IPS-20b (cell line): ENCODE measurements around the gene A3GALT2.

Experiments used
- H3K27ac ChIP-seq: one replicate; pipeline ENCODE4 v1.5.1; 2013; ENCODE audit warnings: low read length
- H3K27me3 ChIP-seq: 2 replicates; pipeline ENCODE4 v1.6.1; 2013; ENCODE audit warnings: mild to moderate bottlenecking, low read length, inconsistent platforms; ENCODE audit not compliant: insufficient read depth
- H3K36me3 ChIP-seq: 2 replicates; pipeline ENCODE4 v1.6.1; 2013; ENCODE audit warnings: low read depth, mild to moderate bottlenecking, inconsistent platforms, low read length, moderate library complexity; ENCODE audit not compliant: insufficient read depth
- H3K4me1 ChIP-seq: 2 replicates; pipeline ENCODE4 v1.6.1; 2013; ENCODE audit warnings: mild to moderate bottlenecking, control low read depth, inconsistent platforms, low read length, moderate library complexity; ENCODE audit not compliant: insufficient read depth
- H3K4me3 ChIP-seq: 2 replicates; pipeline ENCODE4 v1.5.1; 2013; ENCODE audit warnings: mild to moderate bottlenecking, low read length, inconsistent platforms
- H3K9ac ChIP-seq: 2 replicates; pipeline ENCODE4 v1.6.1; 2013; ENCODE audit warnings: low read depth, mild to moderate bottlenecking, inconsistent platforms, low read length, moderate library complexity
- H3K9me3 ChIP-seq: 2 replicates; pipeline ENCODE4 v1.6.1; 2013; ENCODE audit warnings: mild to moderate bottlenecking, low read depth, low read length, inconsistent platforms; ENCODE audit not compliant: insufficient read depth

A3GALT2 gene

GRCh38 chr1:33330906-33331305, 10.0 kb upstream of the A3GALT2 start:
- Histone ChIP-seq H3K9me3 (no peaks in the 10 kb centered on the region), H3K4me1 (no peaks in the 10 kb centered on the region), H3K36me3 (peaks cover 62% of the 10 kb centered on the region), H3K9ac (no peak overlapping the region), H3K4me3 (no peak overlapping the region), H3K27me3 (peaks cover 5% of the 10 kb centered on the region; the same call in 1 of the 2 replicates), H3K27ac (no peak overlapping the region)

GRCh38 chr1:33330361-33330890, 9.5 kb upstream of the A3GALT2 start:
- Histone ChIP-seq H3K36me3 (peaks cover 67% of the 10 kb centered on the region), H3K9me3 (no peaks in the 10 kb centered on the region), H3K4me1 (no peaks in the 10 kb centered on the region), H3K9ac (no peak overlapping the region), H3K27ac (no peak overlapping the region), H3K4me3 (no peak overlapping the region), H3K27me3 (peaks cover 5% of the 10 kb centered on the region; the same call in 1 of the 2 replicates)

- H3K36me3 ChIP-seq: peaks cover 73% of the 10 kb centered on the region
These were observed 8.9 kb upstream of the A3GALT2 start for GRCh38 chr1:33329600-33330305.

GRCh38 chr1:33328817-33329216, 7.9 kb upstream of the A3GALT2 start:
- no peaks in the 10 kb centered on the region for H3K4me1 ChIP-seq
- no peaks in the 10 kb centered on the region for H3K9me3 ChIP-seq
- H3K27ac ChIP-seq: no peak overlapping the region
- H3K9ac ChIP-seq: no peak overlapping the region
- peaks cover 5% of the 10 kb centered on the region; the same call in 1 of the 2 replicates for H3K27me3 ChIP-seq
- H3K4me3 ChIP-seq: no peak overlapping the region
- peaks cover 78% of the 10 kb centered on the region for H3K36me3 ChIP-seq

More at GRCh38 chr1:33329600-33330305, 8.9 kb upstream of the A3GALT2 start:
- Histone ChIP-seq H3K4me1 (no peaks in the 10 kb centered on the region), H3K4me3 (no peak overlapping the region), H3K9ac (no peak overlapping the region), H3K27me3 (peaks cover 5% of the 10 kb centered on the region; the same call in 1 of the 2 replicates), H3K27ac (no peak overlapping the region), H3K9me3 (no peaks in the 10 kb centered on the region)

- Histone ChIP-seq H3K4me1 (no peaks in the 10 kb centered on the region), H3K9me3 (no peaks in the 10 kb centered on the region), H3K27me3 (no peaks in the 10 kb centered on the region), H3K4me3 (no peak overlapping the region), H3K27ac (no peak overlapping the region), H3K9ac (no peak overlapping the region), H3K36me3 (peaks cover 77% of the 10 kb centered on the region)
These were observed 6.9 kb upstream of the A3GALT2 start for GRCh38 chr1:33327587-33328325.

GRCh38 chr1:33326785-33327184, 5.9 kb upstream of the A3GALT2 start:
- no peaks in the 10 kb centered on the region for H3K27me3 ChIP-seq
- no peak overlapping the region for H3K4me3 ChIP-seq
- no peak overlapping the region for H3K9ac ChIP-seq
- no peaks in the 10 kb centered on the region for H3K9me3 ChIP-seq
- H3K4me1 ChIP-seq: no peaks in the 10 kb centered on the region
- H3K36me3 ChIP-seq: peaks cover 67% of the 10 kb centered on the region
- no peak overlapping the region for H3K27ac ChIP-seq

GRCh38 chr1:33324677-33325575, 4.0 kb upstream of the A3GALT2 start:
- Histone ChIP-seq H3K27me3 (no peaks in the 10 kb centered on the region; the same call in 1 of the 2 replicates), H3K4me3 (no peak overlapping the region), H3K27ac (no peak overlapping the region), H3K36me3 (peaks cover 51% of the 10 kb centered on the region), H3K9me3 (no peaks in the 10 kb centered on the region), H3K4me1 (no peaks in the 10 kb centered on the region), H3K9ac (no peak overlapping the region)

- H3K9ac ChIP-seq: no peak overlapping the region
These were observed 3.0 kb upstream of the A3GALT2 start for GRCh38 chr1:33323663-33324477.

GRCh38 chr1:33322870-33323585, 2.1 kb upstream of the A3GALT2 start:
- Histone ChIP-seq H3K9me3 (no peaks in the 10 kb centered on the region), H3K27ac (no peak overlapping the region), H3K4me3 (no peak overlapping the region), H3K36me3 (peaks cover 34% of the 10 kb centered on the region), H3K4me1 (no peaks in the 10 kb centered on the region), H3K9ac (no peak overlapping the region), H3K27me3 (no peaks in the 10 kb centered on the region; the same call in 1 of the 2 replicates)

More at GRCh38 chr1:33323663-33324477, 3.0 kb upstream of the A3GALT2 start:
- no peaks in the 10 kb centered on the region for H3K4me1 ChIP-seq
- no peaks in the 10 kb centered on the region for H3K9me3 ChIP-seq
- H3K27me3 ChIP-seq: no peaks in the 10 kb centered on the region; the same call in 1 of the 2 replicates
- H3K36me3 ChIP-seq: peaks cover 40% of the 10 kb centered on the region
- H3K27ac ChIP-seq: no peak overlapping the region
- H3K4me3 ChIP-seq: no peak overlapping the region

GRCh38 chr1:33322109-33322508, 1.2 kb upstream of the A3GALT2 start:
- no peak overlapping the region for H3K27ac ChIP-seq
- no peak overlapping the region for H3K9ac ChIP-seq
- no peaks in the 10 kb centered on the region for H3K9me3 ChIP-seq
- peaks cover 26% of the 10 kb centered on the region for H3K36me3 ChIP-seq
- H3K27me3 ChIP-seq: no peaks in the 10 kb centered on the region; the same call in 1 of the 2 replicates
- no peak overlapping the region for H3K4me3 ChIP-seq
- H3K4me1 ChIP-seq: no peaks in the 10 kb centered on the region
